GM13976 (cell line): Measurements from ENCODE around the gene NOS3.

ENCODE experiments used
- DNase-seq: peaks from one replicate; pipeline ENCODE4 v3.0.0; 2012; ENCODE audit warnings: low spot score
- CTCF ChIP-seq: IDR thresholded peaks from 2 replicates; pipeline ENCODE4 v1.5.1; 2012; ENCODE audit warnings: borderline replicate concordance, mild to moderate bottlenecking; ENCODE audit not compliant: insufficient read depth; ENCODE audit errors: extremely low read depth, missing control alignments, control extremely low read depth
- in situ Hi-C: fragments of 300-500 bp; cut with MboI; formaldehyde crosslinking; loops from one replicate; pipeline ENCODE4 v1.12.0; 2022; ENCODE audit warnings: low sequenced_read_pairs, mixed read lengths, inconsistent platforms; ENCODE audit not compliant: unreplicated experiment

The NOS3 gene

GRCh38 chr7:150959739-150960734 lies 30.8 kb upstream of the NOS3 start:
- in situ Hi-C loops = no loop called here
- no peak for DNase-seq
- no peak for TF ChIP-seq CTCF

DNA sequence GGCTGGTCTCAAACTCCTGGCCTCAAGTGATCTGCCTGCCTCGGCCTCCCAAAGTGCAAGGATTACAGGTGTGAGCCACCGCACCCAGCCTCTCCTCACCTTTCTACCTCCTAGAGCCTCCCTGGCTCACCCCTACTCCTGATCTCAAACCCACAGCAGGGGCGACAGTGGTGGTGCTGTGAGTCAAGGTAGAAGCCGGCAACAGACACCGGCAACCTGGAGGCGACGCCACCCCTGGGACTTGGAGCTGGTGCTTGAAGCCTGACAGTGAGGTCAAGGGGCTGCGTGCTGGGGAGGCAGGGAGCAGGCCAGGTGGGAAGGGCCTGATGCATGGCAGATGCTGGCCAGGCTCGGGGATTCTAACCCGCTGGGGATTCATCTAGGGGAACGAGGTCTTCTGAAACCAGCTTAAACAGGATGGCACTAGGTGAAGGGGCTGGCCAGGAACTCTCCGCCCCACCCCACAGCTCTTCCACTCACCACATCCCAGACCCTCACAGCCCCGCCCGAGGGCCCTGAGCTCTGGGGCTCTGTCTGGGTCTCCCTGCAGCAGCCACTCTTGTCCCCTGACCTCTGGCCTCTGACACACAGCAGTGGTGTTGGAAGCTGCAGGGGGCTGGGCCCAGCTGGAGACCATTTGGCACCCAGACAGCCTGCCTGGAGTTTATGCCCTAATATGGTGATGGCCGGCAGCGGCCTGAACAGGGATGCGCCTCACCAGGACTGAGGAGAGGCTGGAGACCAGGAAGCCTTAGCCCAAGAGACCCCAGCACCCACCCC lies 29.1 kb upstream of the NOS3 start:
- no peak for DNase-seq
- TF ChIP-seq CTCF = no peak
- in situ Hi-C loops = no loop called here

GRCh38 chr7:150962290-150962552 lies 28.6 kb upstream of the NOS3 start:
- DNase-seq = no peak
- in situ Hi-C loops = no loop called here
- TF ChIP-seq CTCF = no peak

- TF ChIP-seq CTCF = peak; percentile 96
- in situ Hi-C loops = no loop called here
- DNase-seq = peak; percentile 92
These were observed 28.0 kb upstream of the NOS3 start for GRCh38 chr7:150962553-150963399.

DNA sequence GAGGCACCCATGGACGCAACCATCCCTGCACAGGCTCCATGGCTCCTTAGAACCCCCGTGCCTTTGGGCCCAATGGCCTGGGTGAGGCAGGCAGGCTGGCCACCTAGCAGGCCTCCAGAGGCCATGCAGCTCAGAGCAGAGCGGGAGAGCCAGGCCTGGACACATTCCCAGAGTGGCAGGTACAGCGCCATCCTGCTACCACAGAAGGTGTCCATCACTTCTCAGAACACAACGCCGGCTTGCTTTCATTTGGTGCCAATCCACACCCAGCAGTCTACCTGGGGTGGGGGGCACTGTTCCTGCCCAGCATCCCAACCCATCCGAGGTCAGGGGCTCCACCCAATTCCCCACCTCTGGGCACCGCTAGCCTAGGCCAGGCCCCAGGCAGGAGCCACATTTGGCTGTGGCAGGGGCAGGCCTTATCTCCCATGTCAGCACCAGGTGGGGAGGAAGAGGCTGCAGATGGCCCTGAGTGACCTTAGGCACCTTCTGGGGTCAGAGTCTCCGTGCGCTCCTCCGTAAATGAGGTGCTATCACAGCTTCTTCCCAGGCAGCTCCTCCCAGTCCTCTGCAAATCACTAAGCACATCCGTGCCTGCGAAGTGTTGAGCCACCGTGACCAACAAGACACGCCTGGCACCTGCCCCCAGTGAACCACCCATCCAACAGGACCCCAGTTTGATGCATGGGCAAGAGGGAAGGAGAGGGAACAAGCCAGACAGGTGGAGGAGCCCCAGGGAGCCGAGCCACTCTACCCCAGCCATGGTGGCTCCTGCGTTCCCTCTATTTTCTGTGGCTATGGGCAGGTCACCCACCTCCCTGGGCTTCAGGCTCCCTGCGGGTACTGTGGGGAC lies 26.9 kb upstream of the NOS3 start:
- TF ChIP-seq CTCF = no peak
- in situ Hi-C loops = no loop called here
- no peak for DNase-seq
